Fibroblast of the aortic adventitia (primary cell): ENCODE data around the gene CPEB4. TPM values are rescaled to one million over a fixed set of nuclear protein-coding genes. Genes with fewer than 3 reads are reported as not detected.

Experiments
- DNase-seq: peaks from one replicate; pipeline ENCODE4 v3.0.0-alpha.2; 2010; ENCODE audit warnings: low read depth
- H3K4me3 ChIP-seq: 2 replicates; pipeline ENCODE4 v1.5.1; 2011; ENCODE audit warnings: low read depth, mild to moderate bottlenecking, control low read depth, low read length, moderate library complexity
- total RNA-seq: library from RNA; depleted of rRNA; stranded (reverse); fragments of >200 nt; gene quantifications from 2 replicates; pipeline ENCODE4 v1.2.3, GENCODE V29; 2012; ENCODE audit warnings: low replicate concordance
- TF ChIP-seq, protein P1 (sequence below): IDR thresholded peaks from 2 replicates; pipeline ENCODE4 v1.5.1; 2011; ENCODE audit warnings: mild to moderate bottlenecking, low read length, control low read depth, inconsistent platforms; ENCODE audit not compliant: insufficient read depth

CPEB4 gene
- total RNA-seq, 1 donor = 24.4 TPM

GRCh38 chr5:173853370-173854131 is 34.6 kb upstream of the CPEB4 start:
- DNase-seq = no peak
- no peak overlapping the region for H3K4me3 ChIP-seq

GRCh38 chr5:173855162-173855994 is 32.8 kb upstream of the CPEB4 start:
- H3K4me3 ChIP-seq = no peak overlapping the region
- DNase-seq = no peak

More at GRCh38 chr5:173853370-173854131, 34.6 kb upstream of the CPEB4 start:
- TF ChIP-seq, protein P1, sequence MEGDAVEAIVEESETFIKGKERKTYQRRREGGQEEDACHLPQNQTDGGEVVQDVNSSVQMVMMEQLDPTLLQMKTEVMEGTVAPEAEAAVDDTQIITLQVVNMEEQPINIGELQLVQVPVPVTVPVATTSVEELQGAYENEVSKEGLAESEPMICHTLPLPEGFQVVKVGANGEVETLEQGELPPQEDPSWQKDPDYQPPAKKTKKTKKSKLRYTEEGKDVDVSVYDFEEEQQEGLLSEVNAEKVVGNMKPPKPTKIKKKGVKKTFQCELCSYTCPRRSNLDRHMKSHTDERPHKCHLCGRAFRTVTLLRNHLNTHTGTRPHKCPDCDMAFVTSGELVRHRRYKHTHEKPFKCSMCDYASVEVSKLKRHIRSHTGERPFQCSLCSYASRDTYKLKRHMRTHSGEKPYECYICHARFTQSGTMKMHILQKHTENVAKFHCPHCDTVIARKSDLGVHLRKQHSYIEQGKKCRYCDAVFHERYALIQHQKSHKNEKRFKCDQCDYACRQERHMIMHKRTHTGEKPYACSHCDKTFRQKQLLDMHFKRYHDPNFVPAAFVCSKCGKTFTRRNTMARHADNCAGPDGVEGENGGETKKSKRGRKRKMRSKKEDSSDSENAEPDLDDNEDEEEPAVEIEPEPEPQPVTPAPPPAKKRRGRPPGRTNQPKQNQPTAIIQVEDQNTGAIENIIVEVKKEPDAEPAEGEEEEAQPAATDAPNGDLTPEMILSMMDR = no peak

GRCh38 chr5:173855995-173856656 is 32.0 kb upstream of the CPEB4 start:
- no peak for DNase-seq
- H3K4me3 ChIP-seq = no peak overlapping the region
- TF ChIP-seq, protein P1 = no peak

More at GRCh38 chr5:173855162-173855994, 32.8 kb upstream of the CPEB4 start:
- TF ChIP-seq, protein P1 = no peak

- no peak overlapping the region for H3K4me3 ChIP-seq
- TF ChIP-seq, protein P1 = no peak
- no peak for DNase-seq
Observed at GRCh38 chr5:173857234-173857633, 30.9 kb upstream of the CPEB4 start.

GRCh38 chr5:173858021-173858669 is 30.0 kb upstream of the CPEB4 start:
- TF ChIP-seq, protein P1 = no peak
- H3K4me3 ChIP-seq = no peak overlapping the region
- DNase-seq = no peak
